ENCODE results near the gene KCTD12.

Gene KCTD12

DNA sequence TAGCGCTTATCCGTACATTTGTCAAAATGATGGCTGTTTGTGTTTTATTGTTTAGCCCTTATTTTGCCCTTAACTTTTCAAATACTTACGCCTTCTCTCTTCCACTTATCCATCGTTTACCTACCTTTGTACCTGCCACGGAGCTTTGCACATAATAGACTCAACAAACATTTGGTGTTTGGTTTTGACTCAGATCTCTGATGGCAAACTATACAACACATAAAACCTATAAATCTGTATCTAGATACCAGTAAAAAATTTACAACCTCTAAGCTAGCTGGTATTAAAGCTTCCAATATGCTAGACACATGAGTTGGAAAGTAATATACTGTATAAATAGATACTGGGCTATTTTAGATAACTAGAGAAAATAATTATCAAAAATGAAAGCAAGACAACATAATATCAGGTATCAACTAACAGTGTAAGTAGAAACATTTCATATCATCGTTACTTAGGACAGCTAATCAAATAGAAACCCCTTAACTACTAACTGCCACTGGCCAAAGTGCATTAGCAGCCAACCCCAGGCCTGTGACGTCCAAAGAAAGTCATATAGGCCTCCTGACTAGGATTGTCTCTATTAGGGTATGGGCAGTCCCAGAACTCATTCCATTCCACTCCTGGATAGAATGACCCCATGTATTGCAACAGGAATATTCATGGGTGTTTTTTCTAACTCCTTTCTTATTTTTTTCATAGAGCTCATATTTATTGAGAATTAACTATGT lies 53.8 kb downstream of the KCTD12 start:
- TF ChIP-seq, protein P1, sequence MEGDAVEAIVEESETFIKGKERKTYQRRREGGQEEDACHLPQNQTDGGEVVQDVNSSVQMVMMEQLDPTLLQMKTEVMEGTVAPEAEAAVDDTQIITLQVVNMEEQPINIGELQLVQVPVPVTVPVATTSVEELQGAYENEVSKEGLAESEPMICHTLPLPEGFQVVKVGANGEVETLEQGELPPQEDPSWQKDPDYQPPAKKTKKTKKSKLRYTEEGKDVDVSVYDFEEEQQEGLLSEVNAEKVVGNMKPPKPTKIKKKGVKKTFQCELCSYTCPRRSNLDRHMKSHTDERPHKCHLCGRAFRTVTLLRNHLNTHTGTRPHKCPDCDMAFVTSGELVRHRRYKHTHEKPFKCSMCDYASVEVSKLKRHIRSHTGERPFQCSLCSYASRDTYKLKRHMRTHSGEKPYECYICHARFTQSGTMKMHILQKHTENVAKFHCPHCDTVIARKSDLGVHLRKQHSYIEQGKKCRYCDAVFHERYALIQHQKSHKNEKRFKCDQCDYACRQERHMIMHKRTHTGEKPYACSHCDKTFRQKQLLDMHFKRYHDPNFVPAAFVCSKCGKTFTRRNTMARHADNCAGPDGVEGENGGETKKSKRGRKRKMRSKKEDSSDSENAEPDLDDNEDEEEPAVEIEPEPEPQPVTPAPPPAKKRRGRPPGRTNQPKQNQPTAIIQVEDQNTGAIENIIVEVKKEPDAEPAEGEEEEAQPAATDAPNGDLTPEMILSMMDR (IDR thresholded peaks at IDR 0.05; ENCODE audit: low read depth, low read length): no peak
- H3K4me3 ChIP-seq (ENCODE audit: low read depth, low read length): no peak overlapping the region
- in situ Hi-C loops (cut with HindIII; ENCODE audit: low sequenced_read_pairs): no loop called here
- no peak for DNase-seq (ENCODE audit: low read depth, low spot score)

DNA sequence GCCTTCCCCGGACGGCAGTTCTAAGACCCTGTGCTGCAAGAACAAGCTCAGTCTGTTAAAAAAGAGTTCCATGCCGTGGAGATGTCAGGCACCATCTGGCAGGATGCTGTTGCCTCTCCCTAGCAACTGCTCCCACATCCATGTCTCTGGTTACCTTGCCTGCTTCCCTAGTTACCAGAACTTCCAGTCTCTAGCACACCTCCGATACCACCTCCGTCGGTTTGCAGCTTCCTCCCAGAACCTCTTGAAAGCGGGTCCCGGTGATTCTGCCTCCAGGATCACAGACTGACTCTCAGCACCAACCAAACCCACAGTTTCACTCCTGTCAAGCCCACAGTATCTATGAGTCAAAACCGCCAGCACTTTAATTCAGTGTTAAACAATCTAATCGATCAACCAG lies 55.4 kb downstream of the KCTD12 start:
- H3K4me3 ChIP-seq (ENCODE audit: low read depth, low read length): no peak overlapping the region
- no peak for DNase-seq (ENCODE audit: low read depth, low spot score)
- TF ChIP-seq, protein P1 (IDR thresholded peaks at IDR 0.05; ENCODE audit: low read depth, low read length): no peak
- in situ Hi-C loops (cut with HindIII; ENCODE audit: low sequenced_read_pairs): no loop called here
